HG02642 (cell line): ENCODE measurements around the gene GPR42.
A peak's percentile ranks its signal among the peaks of the same experiment; 100 is the strongest.

ENCODE experiments used
- ATAC-seq: cut with Tn5 transposase; IDR thresholded peaks from one replicate; pipeline ENCODE4 v1.9.1; 2021; ENCODE audit warnings: mild to moderate bottlenecking; ENCODE audit not compliant: unreplicated experiment, poor library complexity

GPR42 gene, protein sequence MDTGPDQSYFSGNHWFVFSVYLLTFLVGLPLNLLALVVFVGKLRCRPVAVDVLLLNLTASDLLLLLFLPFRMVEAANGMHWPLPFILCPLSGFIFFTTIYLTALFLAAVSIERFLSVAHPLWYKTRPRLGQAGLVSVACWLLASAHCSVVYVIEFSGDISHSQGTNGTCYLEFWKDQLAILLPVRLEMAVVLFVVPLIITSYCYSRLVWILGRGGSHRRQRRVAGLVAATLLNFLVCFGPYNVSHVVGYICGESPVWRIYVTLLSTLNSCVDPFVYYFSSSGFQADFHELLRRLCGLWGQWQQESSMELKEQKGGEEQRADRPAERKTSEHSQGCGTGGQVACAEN

DNA sequence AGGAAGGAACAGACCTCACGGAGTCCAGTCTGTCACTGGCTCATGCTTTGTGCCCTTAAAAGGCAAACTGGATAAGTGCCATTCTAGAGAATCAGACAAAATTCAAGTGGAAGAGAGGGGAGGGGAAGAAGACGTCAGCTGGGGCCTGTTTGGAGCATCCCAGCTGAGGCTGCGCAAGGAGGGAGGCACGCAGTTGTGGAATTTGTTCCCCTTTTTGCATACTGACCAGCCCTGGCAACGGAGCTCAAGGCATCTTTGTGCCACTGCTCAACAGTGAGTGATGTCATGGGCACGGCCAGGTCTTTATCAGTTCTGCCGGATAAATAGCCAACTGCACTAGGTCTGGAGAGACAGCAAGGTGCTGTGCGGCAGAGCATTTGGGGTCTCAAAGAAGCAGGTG lies at the start of gene GPR42:
Gene GPR42, plus strand, starts transcription at position 347 of the 400 bp plus-strand sequence. CDS start 292 bp downstream, outside the sequence.
- ATAC-seq = no peak

DNA sequence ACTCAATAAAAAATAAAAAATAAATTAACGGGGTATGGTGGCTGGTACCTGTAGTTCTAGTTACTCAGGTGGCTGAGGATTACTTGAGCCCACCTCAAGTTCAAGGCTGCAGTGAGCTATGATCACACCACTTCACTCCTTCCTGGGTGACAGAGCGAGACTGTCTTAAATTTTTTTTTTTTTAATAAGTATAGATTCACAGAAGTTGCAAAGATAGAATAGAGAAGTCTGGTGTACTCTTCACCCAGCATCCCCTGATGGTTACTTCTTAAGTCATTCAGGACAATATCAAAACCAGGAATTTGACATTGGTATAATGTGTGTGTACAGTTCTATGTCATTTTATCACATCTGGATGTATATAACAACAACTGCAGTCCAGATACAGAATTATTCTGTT lies 49.6 kb upstream of the GPR42 start:
- ATAC-seq = no peak

DNA sequence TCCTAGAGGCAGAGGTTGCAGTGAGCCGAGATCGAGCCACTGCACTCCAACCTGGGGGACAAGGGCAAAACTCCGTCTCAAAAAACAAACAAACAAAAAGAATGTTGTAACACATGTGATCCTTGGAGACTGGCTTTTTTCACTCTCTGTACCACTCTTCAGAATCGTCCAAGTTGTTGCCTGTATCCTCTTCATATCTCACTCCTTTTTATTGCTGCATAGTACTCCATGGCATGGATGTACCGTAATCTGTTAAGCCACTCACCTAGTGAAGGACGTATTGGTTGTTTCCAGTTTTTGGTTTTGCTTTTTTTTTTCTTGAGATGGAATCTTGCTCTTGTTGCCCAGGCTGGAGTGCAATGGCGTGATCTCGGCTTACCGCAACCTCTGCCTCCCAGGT lies 48.9 kb upstream of the GPR42 start:
- ATAC-seq = no peak

DNA sequence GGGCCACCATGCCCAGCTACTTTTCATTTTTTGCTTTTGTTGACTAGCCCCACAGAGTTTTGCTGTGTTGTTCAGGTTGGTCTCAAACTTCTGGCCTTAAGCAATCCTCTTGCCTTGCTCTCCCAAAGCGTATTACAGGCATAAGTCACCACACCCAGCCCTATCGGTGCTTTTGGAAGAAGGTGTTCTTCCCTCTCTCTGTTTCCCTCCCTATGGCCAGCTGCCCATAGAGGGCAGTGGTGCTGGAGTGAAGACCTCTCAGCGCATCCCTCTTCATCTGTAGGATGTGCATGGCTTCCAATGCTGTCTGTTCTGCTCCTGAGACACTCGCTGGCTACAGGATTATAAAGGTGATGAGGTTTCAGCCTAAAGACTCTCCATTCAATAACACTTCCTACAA lies 43.2 kb upstream of the GPR42 start:
- no peak for ATAC-seq

DNA sequence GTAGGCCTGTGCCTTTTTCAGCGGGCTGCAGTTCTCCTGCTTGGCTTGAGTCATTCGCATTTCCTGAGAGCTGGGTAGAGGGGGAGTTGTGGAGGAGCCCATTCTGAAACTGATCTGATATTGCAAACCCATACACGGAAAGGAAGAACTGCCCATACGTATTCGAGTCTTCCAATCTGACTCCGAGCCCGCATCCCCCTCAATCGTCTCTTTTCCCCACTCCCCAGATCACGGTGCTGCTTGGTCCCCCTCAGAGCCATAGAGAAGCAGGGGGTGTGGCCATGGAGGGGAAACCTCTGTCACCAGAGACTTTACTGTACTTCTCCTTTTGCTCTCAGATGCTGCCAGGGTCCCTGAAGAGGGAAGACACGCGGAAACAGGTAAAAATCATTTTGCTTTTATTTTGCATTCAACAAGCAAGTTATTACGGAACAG lies 42.0 kb upstream of the GPR42 start, which contains the start of gene CD22:
Gene CD22, plus strand, starts transcription at position 337 of the 435 bp plus-strand sequence. CDS start 2,854 bp downstream, outside the sequence.
- ATAC-seq = no peak

DNA sequence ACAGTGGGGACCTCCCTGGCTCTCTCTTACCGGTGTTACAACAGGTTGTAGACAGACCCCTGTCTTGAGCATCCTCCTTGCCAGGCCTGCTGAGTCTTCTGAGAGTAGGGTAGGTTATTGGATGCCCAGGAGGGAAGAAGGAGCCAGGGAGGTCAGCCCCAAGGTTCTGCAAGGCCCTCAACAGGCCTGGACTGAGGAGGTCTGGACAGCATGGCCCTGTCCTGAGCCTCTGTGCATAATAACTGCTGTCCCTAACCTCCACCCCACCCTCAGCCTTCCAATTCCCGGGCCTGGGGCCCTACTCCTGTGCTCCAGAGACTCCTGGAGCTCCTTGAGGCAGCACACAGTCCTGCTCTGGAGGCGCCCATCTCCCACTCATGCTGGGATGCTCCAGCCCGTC lies 41.5 kb upstream of the GPR42 start:
- ATAC-seq = no peak

DNA sequence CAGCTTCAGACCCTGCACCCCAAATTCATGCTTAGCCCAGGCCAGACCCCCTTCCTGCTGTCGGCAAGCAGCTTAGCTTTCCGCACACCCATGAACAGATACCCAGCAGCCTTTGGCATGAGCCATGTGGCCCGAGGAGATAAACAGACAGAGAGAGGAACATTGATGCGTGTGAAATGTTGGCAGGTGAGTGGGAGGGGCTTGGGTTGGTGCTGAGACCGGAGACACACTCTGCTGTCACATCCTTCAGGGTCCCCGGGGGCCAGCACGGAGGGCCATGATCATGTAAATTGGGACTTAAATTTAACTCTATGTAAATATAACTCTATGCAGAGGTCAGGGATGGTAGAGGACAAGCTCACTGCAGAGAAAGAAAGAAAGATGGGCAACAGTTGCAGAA lies 40.4 kb upstream of the GPR42 start:
- peak; percentile 58 for ATAC-seq

DNA sequence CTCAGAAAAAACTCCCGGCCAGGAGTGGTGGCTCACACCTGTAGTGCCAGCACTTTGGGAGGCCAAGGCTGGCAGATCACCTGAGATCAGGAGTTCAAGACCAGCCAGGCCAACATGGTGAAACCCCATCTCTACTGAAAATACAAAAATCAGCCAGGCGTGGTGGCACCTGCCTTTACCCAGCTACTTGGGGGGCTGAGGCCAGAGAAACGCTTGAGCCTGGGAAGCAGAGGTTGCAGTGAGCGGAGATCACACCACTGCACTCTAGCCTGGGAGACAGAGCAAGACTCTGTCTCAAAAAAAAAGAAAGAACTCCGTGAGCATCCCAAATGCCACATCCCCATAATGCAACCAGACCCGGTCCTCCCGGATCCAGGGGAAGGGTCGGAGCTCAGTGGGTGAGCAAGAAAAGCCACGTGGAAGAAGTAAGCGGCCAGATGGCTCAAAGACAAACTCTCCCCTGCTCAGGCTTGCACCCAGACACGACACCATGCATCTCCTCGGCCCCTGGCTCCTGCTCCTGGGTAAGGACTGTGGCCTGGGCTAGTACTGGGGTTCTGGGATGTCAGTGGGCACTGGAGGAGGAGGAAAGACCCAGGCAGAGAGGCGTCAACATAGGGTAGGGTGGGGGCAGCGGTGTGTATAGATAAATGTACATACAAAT lies 39.2 kb upstream of the GPR42 start:
- no peak for ATAC-seq

DNA sequence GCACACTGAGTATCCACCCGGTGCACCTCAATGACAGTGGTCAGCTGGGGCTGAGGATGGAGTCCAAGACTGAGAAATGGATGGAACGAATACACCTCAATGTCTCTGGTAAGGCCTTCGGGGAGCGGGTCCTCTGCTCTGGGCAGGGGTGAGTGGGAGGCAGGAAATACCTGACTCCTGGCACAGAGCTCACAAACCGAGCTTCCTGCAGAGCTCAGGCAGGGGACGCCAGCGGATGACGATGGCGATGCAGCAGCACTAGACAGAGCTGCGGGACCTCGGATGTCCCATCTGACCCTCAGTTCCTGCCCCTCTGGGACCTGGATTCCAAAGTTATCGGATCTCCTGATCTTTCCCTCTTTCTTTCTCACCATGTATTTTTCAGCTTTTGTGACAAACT lies 38.1 kb upstream of the GPR42 start:
- ATAC-seq = no peak

DNA sequence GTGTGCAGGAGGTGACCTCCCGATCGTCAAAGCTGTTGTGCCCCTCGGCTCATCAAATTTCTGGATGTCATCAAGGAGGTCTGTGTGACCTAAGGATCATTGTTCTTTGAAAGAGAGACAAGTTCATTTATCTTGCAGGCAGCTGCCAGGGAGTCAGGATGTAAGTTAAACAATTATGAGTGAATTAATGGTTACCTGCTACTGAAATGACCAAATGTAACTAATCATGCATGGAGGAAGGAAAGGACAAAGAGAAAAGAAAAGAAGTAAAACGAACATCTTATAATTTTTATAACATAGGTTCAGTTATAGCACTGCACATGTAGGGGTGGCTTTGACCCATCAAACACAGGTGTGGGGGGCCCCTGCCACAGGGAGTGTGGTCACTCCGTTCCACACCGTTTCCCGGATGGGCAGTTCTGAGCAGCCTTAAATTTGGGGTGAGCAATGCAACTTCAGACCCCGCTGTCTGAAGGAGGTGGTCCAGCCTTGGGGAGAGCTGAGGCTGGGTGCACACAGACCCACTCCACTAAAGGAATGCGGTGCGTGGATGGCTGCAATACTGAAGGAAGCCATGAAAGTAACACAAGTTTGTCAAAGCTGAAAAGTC lies 36.6 kb upstream of the GPR42 start:
- no peak for ATAC-seq

DNA sequence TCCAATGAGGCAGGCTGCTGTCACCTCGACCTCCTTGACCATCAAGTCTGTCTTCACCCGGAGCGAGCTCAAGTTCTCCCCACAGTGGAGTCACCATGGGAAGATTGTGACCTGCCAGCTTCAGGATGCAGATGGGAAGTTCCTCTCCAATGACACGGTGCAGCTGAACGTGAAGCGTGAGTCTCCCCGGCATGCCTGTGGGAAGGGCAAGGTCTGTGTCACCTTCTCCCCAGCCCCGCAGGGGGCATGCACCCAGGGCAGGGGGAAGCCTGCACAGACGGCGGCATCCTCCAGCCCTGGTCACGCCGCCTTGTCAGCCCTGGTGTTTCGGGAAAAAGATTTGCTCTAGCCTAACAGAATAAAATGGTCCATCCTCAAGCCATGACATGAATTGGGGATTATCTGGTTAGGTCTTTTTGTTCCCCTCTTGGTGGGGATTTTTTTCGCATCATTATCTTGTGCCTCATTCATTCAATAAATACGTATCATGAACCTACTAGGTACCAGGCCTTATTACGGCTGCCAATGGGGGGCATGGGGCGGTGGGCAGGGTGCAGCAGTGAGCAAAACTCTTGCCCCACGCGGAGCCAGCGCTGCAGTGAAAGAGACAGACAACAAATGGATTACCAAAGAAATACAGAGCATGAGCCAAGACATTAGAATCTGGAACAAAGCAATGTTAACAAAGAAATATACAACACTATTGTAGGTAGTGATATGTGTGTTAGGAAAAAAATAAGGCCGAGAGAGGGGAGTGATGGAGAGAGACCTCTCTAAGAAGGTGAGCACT lies 34.5 kb upstream of the GPR42 start:
- ATAC-seq = no peak

DNA sequence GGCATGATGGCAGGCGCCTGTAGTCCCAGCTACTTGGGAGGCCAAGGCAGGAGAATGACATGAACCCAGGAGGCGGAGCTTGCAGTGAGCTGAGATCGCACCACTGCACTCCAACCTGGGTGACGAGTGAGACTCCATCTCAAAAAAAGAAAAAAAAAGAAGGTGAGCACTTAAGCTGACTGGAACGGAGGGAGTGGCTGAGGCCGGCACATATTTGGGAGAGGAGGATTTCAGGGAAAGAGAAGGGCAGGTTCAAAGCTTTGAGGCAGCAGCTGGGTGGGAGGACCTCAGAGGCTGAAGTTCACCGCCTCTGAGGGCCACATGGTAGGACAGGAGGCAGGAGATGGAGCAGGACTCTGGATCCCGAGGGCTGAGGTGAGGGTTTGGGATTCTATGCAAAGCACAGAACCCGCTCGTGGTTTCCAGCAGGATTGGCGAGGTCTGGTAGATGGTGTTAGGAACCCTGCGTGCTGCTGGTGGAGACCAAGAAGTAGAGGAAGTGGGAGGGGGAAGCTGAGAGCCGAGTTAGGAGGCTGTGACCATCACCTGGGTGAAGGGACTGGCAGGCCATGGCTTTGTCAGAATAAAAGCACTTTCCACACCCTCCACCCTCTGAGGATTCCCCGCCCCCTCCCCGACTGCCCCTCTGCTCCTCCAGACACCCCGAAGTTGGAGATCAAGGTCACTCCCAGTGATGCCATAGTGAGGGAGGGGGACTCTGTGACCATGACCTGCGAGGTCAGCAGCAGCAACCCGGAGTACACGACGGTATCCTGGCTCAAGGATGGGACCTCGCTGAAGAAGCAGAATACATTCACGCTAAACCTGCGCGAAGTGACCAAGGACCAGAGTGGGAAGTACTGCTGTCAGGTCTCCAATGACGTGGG lies 33.5 kb upstream of the GPR42 start:
- ATAC-seq = no peak

DNA sequence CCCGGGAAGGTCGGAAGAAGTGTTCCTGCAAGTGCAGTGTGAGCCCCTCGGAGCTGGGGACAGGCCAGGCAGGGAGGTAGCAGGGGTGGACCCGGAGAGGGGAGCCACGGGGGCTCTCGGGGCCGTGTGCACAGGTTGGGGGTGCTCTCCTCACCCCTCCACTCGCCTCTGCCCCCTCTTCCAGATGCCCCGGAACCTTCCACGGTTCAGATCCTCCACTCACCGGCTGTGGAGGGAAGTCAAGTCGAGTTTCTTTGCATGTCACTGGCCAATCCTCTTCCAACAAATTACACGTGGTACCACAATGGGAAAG lies 32.9 kb upstream of the GPR42 start:
- ATAC-seq = no peak

DNA sequence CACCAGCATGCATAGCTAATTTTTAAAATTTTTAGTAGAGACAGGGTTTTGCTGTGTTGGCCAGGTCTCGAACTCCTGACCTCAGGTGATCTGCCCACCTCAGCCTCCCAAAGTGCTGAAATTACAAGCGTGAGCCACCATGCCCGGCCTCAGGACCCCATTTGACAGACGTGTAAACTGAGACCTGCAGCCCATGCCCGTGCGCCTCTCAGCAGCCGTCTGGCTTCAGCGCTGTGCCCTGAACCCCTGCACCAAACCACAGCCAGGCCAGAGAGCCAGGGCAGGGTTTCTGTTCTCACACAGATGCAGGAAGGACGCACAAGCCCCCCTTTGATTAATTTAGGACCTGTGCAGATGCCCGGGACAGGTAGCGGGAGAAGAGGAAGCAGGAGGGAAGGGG lies 30.4 kb upstream of the GPR42 start:
- ATAC-seq = no peak

DNA sequence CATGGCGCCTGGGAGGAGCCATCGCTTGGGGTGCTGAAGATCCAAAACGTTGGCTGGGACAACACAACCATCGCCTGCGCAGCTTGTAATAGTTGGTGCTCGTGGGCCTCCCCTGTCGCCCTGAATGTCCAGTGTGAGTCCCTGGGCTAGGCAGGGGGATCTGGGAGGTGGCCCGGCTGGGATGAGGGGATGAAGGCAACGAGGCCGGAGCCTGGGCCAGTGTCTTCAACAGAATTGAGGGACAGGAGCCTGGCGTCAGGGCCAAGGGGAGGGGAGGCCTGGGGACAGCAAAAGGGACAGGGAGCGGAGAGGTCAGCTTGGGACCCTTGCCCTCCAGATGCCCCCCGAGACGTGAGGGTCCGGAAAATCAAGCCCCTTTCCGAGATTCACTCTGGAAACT lies 29.9 kb upstream of the GPR42 start:
- no peak for ATAC-seq

DNA sequence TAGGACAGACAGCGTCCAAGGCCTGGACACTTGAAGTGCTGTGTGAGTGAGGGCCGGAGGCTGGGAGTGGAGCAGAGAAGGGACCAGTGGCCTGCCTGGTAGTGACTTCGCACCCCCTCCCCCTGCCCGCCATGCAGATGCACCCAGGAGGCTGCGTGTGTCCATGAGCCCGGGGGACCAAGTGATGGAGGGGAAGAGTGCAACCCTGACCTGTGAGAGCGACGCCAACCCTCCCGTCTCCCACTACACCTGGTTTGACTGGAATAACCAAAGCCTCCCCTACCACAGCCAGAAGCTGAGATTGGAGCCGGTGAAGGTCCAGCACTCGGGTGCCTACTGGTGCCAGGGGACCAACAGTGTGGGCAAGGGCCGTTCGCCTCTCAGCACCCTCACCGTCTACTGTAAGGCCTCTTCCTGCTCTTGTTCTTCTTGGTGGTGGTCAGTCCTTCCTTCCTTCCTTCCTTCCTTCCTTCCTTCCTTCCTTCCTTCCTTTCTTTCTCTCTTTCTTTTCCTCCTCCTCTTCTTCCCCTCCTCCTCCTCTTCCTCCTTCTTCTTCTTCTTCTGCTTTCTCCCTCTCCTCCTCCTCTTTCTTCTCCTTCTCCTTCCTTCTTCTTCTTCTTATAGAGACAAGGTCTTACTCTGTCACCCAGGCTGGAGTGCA lies 29.2 kb upstream of the GPR42 start:
- no peak for ATAC-seq

DNA sequence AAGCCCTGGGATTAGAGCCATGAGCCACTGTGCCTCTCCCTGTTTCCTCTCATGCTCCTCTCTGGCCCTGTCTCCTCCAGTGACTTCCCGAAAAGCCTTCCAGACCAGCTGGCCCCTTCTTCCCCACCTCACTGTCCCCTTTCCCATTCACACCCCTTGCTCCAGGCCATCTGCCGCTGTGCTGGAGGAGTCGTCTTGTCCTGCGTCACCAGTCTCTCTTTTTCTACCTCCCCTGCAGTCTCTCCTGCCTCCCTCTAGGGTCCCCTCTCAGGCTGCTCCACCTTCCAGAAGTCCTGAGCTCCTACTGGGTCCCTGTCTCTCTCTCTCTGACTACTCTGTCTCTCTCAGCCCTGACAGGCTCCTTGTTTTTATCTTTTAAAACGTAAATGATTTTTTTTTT lies 28.4 kb upstream of the GPR42 start:
- no peak for ATAC-seq

DNA sequence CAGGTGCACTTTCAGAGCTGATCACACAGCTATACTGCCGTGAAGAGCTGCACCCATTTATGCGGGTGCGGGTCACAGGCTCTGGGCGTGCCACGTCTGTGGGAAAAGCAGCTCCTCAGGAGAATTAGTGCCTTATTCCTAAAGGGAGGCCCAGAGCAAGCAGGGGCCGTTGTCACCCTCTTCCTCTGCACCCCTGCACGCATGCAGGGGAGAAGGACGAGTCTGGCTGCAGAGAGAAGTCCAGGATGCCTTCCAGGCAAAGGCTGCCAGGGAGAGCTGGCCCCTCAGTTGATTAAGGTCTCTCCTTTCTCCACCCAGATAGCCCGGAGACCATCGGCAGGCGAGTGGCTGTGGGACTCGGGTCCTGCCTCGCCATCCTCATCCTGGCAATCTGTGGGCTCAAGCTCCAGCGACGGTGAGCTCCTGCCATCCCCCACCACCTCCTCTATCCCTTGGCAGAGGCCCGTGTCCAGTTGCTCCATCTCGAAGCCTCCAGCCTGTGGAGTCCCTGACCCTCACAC lies 26.3 kb upstream of the GPR42 start:
- no peak for ATAC-seq

DNA sequence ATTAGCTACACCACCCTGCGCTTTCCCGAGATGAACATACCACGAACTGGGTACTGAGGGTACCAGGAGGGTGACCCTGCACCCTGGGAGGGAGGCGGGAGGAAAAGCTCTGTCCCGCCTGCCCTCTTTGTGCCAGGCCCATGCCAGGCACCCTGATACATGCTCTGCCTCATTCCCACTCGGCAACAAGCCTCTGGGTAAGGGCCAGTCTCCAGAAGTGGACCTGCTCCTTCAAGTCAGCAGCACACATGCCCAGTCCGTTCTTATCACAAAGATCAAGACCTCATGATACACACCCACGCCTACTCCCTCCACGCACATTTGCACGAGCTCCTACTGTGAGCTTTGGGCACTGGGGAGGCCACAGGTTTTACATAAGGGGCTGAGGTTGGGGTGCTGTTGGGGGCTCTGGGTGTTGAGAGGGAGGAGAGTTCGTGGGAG lies 25.2 kb upstream of the GPR42 start:
- no peak for ATAC-seq
